A549 treated with RU486 at 1 μM for 4 hours (cell line): Measurements from ENCODE around the gene NDUFAF5. TPM values are rescaled to one million over a fixed set of nuclear protein-coding genes. Genes with fewer than 3 reads are reported as not detected.

Source experiments
- total RNA-seq: library from RNA; stranded (reverse); fragments of 200-300 nt; extraction: Qiagen RNA extraction; gene quantifications from 5 replicates; pipeline ENCODE4 v1.2.3, GENCODE V29; 2022; ENCODE audit warnings: low read depth

Gene NDUFAF5, protein sequence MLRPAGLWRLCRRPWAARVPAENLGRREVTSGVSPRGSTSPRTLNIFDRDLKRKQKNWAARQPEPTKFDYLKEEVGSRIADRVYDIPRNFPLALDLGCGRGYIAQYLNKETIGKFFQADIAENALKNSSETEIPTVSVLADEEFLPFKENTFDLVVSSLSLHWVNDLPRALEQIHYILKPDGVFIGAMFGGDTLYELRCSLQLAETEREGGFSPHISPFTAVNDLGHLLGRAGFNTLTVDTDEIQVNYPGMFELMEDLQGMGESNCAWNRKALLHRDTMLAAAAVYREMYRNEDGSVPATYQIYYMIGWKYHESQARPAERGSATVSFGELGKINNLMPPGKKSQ
- total RNA-seq = 30.6 to 38.4 TPM (median 37.3 TPM) in 5 replicates

DNA sequence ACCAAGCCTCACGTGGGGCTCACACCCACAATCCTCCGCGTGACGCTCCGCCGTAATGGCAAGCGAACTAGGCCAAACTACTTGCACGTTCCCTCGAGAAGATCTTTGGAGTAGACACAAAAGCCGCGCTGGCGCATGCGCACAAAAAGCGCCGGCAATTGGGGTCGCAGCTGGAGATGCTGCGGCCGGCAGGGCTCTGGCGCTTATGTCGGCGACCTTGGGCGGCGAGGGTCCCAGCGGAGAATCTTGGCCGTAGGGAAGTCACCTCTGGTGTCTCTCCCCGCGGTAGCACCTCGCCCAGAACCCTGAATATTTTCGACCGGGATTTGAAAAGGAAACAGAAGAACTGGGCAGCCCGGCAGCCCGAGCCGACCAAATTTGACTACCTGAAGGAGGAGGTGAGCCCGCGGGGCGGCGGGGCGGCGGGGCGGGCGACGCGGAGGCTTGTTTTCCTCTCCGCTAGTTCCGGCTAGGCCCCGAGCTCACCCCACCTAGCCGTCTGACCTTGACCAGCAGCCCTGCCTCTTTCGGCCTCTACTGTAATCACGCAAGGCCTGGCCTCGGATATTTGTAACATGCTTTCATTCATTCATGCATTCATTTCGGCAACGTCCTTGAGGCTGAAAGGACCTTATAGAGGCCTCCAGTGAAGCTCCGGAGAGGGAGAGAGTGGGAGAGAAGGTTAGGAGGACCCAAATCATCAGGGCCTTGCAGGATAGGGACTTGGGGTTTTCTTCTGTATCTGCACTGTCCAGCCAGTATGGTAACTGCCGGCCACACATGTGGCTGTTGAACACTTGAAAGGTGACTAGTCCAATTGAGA, at the start of gene NDUFAF5, which contains the start of gene ESF1:
TSS of gene NDUFAF5 (plus strand) at position 136 of the 823 bp plus-strand sequence. CDS start at position 177, 41 bp downstream.
TSS of gene ESF1 (minus strand) at position 27 of the 823 bp plus-strand sequence. CDS start 1,779 bp downstream, outside the sequence.

Other genes with a start within 250 kb of the NDUFAF5 start
- gene TASP1, start 146.1 kb upstream of the NDUFAF5 start, total RNA-seq = 10.3 to 11.9 TPM (median 10.9 TPM) in 5 replicates
- 19.2 to 34.1 TPM (median 23.5 TPM) in 5 replicates for gene ESF1, start 109 bp upstream of the NDUFAF5 start, total RNA-seq
- gene SEL1L2, start 205.6 kb downstream of the NDUFAF5 start, total RNA-seq = not detected in 5 replicates
- 0.53 to 1.2 TPM (median 0.73 TPM) in 5 replicates for gene MACROD2, start 210.5 kb downstream of the NDUFAF5 start, total RNA-seq